Measurements from ENCODE around the gene POLH. TPM values are rescaled to one million over a fixed set of nuclear protein-coding genes. Genes with fewer than 3 reads are reported as not detected.

The POLH gene
- total and polyA plus RNA-seq, 10 of the 15 experiments (the other 5 are each of a cell fraction or from before 2014, with no cell fraction given): 5.5 to 33.6 (median 18.6) TPM

- TF ChIP-seq BMI1 (IDR thresholded peaks at IDR 0.05; ENCODE audit: borderline replicate concordance) (no peak), POLR2AphosphoS2 (IDR thresholded peaks at IDR 0.05; ENCODE audit: low read depth, low read length) (0 out of 2 replicates have a peak, but pooled peaks have one; percentile 25), E2F4 (IDR thresholded peaks at IDR 0.05; ENCODE audit: low read depth, low read length) (0 out of 2 replicates have a peak, but pooled peaks have one; percentile 38), SKIL (IDR thresholded peaks at IDR 0.05; ENCODE audit: low read depth, poor library complexity, severe bottlenecking) (no peak), ASH2L (IDR thresholded peaks at IDR 0.05; ENCODE audit: borderline replicate concordance, low read depth) (no peak), ZNF384 (IDR thresholded peaks at IDR 0.05; ENCODE audit: borderline replicate concordance, low read depth, low read length) (no peak), SMAD1 (IDR thresholded peaks at IDR 0.05; ENCODE audit: low read depth, partially characterized antibody) (no peak), CHD1 (IDR thresholded peaks at IDR 0.05; ENCODE audit: low read depth, low read length) (0 out of 2 replicates have a peak, but pooled peaks have one; percentile 73), CREM (IDR thresholded peaks at IDR 0.05; ENCODE audit: low read depth) (peak; percentile 14; the same call in 1 of the 2 replicates), NRF1 (conservative IDR thresholded peaks at IDR 0.05; ENCODE audit: low read depth, low read length) (no peak), EP300 (IDR thresholded peaks at IDR 0.05; ENCODE audit: borderline replicate concordance in 1 of 2, control insufficient read depth in 1 of 2, low read depth in 2 of 2, low read length in 2 of 2) (0 out of 4 replicates have a peak, but pooled peaks of 1 of the 2 experiments have one; percentile 18), RELB (IDR thresholded peaks at IDR 0.05; ENCODE audit: low read depth) (peak; percentile 35; the same call in 1 of the 2 replicates), EGR1 (IDR thresholded peaks at IDR 0.05; ENCODE audit: borderline replicate concordance in 1 of 2, low read depth in 2 of 2, low read length in 2 of 2) (no peak; a peak in 1 of 3 replicates), ZNF592 (IDR thresholded peaks at IDR 0.05) (no peak), POLR2AphosphoS5 (IDR thresholded peaks at IDR 0.05; ENCODE audit: low read length) (peak; percentile 57; the same call in 1 of the 2 replicates), KAT2A (conservative IDR thresholded peaks at IDR 0.05; ENCODE audit: control insufficient read depth, low read depth, low read length) (no peak), DPF2 (IDR thresholded peaks at IDR 0.05) (peak; percentile 20; the same call in 1 of the 2 replicates), SIX5 (IDR thresholded peaks at IDR 0.05; ENCODE audit: low read depth, low read length, severe bottlenecking) (peak; percentile 23)
Measured at GRCh38 chr6:43628393-43629103, 52.6 kb downstream of the POLH start (continued).
